Body of pancreas (tissue), 4 donors: ENCODE results near the gene METAP1D. TPM values are rescaled to one million over a fixed set of nuclear protein-coding genes. Genes with fewer than 3 reads are reported as not detected.

Source experiments
- ATAC-seq: fragments of 150-250 bp; one replicate; pipeline ENCODE4 v1.9.1; 2016
- DNase-seq, 4 donors: peaks; one replicate each; pipeline ENCODE4 v3.0.0-alpha.2; 2019
- H3K27ac ChIP-seq, 4 donors: fragments of 200-600 bp; sonication (generic); 1 replicate in 3 of 4; 2 replicates in 1 of 4; pipeline versions ENCODE4 v1.5.1 to v1.6.1; 2016 to 2019; ENCODE audit warnings: mild to moderate bottlenecking in 1 of 4, mixed read lengths in 1 of 4, moderate library complexity in 1 of 4
- H3K27me3 ChIP-seq, 2 donors: fragments of 200-600 bp; sonication (generic); one replicate each; pipeline ENCODE4 v1.6.0; 2016; ENCODE audit warnings: mild to moderate bottlenecking in 1 of 2
- H3K36me3 ChIP-seq, 2 donors: fragments of 200-600 bp; sonication (generic); replicated peaks in 1 of 2; 2 replicates each; pipeline ENCODE4 v1.5.1; 2016; ENCODE audit warnings: low read depth in 2 of 2; ENCODE audit not compliant: insufficient read depth in 1 of 2
- H3K4me1 ChIP-seq: fragments of 200-600 bp; sonication (generic); one replicate; pipeline ENCODE4 v1.6.0; 2016
- H3K4me3 ChIP-seq, 2 donors: fragments of 200-600 bp; sonication (generic); 1 replicate in 1 of 2; 2 replicates in 1 of 2; pipeline ENCODE4 v1.5.1; 2016 to 2019
- H3K9me3 ChIP-seq, 3 donors: fragments of 200-600 bp; sonication (generic); 1 replicate in 2 of 3; 2 replicates in 1 of 3; pipeline ENCODE4 v1.5.1; 2016
- POLR2A ChIP-seq, 3 donors: fragments of 450-650 bp; IDR thresholded peaks; one replicate each; pipeline ENCODE4 v1.6.1; 2016; ENCODE audit warnings: antibody characterized with exemption in 3 of 3, mild to moderate bottlenecking in 2 of 3
- WGBS, 2 donors: methylation state at CpG; one replicate each; pipeline ENCODE4 v1.1.5; 2017; 5-methylcytosine and 5-hydroxymethylcytosine counted together
- intact Hi-C: fragments of 100-400 bp; cut with DNase I; formaldehyde crosslinking; loops from one replicate; pipeline ENCODE4 v1.15.1; 2023
- total RNA-seq, 2 donors: library from RNA; depleted of rRNA; stranded (reverse); fragments of >200 nt; gene quantifications; one replicate each; pipeline ENCODE4 v1.1.0, GENCODE V29; 2016
- TF ChIP-seq, protein P1 (sequence below), 7 experiments: fragments of 450-650 bp in 4 of 7; fragments of 200-600 bp in 3 of 7; sonication (generic) in 3 of 7; IDR thresholded peaks; one replicate each; pipeline ENCODE4 v1.5.1; 2016 to 2019; ENCODE audit warnings: antibody characterized with exemption in 7 of 7

Gene METAP1D
- total RNA-seq, 2 donors from 2014 or later = 9.9 to 40.9 TPM

DNA sequence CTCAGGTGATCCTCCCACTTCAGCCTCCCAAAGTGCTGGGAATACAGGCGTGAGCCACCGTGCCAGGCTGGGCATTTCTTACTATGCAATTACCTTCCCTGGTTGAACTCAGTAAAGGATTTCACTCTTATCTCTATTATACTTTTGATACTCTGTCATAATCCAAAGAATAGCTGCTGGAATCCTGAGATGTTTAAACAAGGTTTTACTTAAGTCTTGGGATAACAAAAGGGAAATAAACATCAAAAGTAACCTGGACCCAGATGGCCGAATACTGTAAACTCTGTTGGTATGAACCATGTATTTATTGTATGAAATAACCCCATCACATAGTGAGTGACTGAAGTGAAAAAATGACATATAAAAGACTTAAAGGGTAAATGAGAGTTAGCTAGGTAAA, 114.8 kb downstream of the METAP1D start:
- ATAC-seq (no peak), DNase-seq (no peak)
- Histone ChIP-seq H3K4me1 (no peaks in the 10 kb centered on the region), H3K27me3 (no peaks in the 10 kb centered on the region), H3K4me3 (no peak overlapping the region), H3K9me3 (no peaks in the 10 kb centered on the region), H3K36me3 (no peaks in the 10 kb centered on the region), H3K27ac (no peak overlapping the region)
- 69 to 85% methylated on average over 3 of the region's 3 CpGs for WGBS, 2 donors
- intact Hi-C loops = no loop called here
- TF ChIP-seq POLR2A (IDR thresholded peaks at IDR 0.05) = no peak
- TF ChIP-seq, protein P1, sequence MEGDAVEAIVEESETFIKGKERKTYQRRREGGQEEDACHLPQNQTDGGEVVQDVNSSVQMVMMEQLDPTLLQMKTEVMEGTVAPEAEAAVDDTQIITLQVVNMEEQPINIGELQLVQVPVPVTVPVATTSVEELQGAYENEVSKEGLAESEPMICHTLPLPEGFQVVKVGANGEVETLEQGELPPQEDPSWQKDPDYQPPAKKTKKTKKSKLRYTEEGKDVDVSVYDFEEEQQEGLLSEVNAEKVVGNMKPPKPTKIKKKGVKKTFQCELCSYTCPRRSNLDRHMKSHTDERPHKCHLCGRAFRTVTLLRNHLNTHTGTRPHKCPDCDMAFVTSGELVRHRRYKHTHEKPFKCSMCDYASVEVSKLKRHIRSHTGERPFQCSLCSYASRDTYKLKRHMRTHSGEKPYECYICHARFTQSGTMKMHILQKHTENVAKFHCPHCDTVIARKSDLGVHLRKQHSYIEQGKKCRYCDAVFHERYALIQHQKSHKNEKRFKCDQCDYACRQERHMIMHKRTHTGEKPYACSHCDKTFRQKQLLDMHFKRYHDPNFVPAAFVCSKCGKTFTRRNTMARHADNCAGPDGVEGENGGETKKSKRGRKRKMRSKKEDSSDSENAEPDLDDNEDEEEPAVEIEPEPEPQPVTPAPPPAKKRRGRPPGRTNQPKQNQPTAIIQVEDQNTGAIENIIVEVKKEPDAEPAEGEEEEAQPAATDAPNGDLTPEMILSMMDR (IDR thresholded peaks at IDR 0.05) = no peak

DNA sequence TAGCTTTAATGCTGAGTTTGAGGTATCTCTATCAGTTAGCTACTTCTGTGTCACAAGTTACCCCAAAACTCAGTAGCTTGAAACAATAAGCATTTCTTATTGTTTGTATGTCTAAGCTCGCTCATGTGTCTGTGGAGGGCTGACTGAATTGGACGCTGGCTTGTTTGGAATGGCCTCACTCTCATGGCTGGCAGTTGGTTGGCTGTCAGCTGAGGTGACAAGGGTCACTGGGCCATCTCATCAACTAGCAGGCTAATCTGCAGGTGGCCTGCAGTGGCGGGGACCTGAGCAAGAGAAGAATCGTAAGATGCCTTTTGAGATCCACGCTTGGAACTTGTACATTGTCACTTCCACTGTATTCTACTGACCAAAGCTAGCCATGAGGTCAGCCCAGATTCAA, 116.4 kb downstream of the METAP1D start:
- Histone ChIP-seq H3K27ac (no peak overlapping the region), H3K36me3 (no peaks in the 10 kb centered on the region), H3K4me3 (no peak overlapping the region), H3K27me3 (no peaks in the 10 kb centered on the region), H3K9me3 (no peaks in the 10 kb centered on the region), H3K4me1 (no peaks in the 10 kb centered on the region)
- intact Hi-C loops = no loop called here
- TF ChIP-seq, protein P1 (IDR thresholded peaks at IDR 0.05) = no peak
- TF ChIP-seq POLR2A (IDR thresholded peaks at IDR 0.05) = no peak
- no peak for DNase-seq
- 79 to 80% methylated on average over 5 of the region's 5 CpGs for WGBS, 2 donors
- ATAC-seq = no peak

DNA sequence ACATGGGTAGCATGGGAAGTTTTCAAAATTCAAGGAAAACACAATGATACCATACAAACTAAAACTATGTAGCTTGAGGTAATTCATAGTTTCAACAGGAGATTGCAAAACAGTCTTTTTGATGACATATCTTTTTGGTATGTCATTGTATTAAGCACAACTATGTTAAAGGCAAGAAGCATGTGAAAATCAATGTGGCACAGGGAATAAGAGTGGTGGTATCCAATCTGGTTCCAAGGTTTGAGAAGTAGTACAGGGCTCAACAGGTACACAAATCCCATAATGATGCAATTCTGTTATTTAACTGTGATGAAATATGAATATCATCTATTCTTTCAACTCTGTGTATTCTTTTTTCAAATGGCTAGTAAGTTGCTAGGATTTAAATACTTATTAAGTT, 119.3 kb downstream of the METAP1D start:
- intact Hi-C loops = no loop called here
- no peak for TF ChIP-seq POLR2A (IDR thresholded peaks at IDR 0.05)
- TF ChIP-seq, protein P1 (IDR thresholded peaks at IDR 0.05) = no peak
- ATAC-seq = no peak

DNA sequence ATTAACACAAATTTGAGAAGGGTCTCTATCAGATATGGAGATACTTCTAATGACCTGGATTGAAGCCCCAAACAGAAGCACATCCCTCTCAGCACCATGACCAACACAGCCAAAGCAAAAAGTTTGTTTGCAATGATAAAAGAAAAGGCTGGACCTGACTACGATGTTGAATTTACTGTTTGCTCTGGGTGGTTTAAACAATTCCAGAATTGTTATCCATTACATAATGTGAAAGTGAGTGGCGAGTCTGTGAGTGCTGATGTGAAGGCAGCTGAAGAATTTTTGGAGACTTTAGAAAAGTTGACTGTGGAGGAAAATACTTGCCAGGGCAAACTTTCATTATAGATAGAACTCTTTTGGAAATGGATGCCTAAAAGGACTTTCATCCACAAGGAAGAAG, 120.4 kb downstream of the METAP1D start:
- TF ChIP-seq, protein P1 (IDR thresholded peaks at IDR 0.05) = no peak
- TF ChIP-seq POLR2A (IDR thresholded peaks at IDR 0.05) = no peak
- H3K27me3 ChIP-seq = no peaks in the 10 kb centered on the region
- H3K9me3 ChIP-seq = no peaks in the 10 kb centered on the region
- H3K36me3 ChIP-seq = no peaks in the 10 kb centered on the region
- H3K27ac ChIP-seq = no peak overlapping the region
- H3K4me3 ChIP-seq = no peak overlapping the region
- intact Hi-C loops = no loop called here
- DNase-seq (no peak), ATAC-seq (no peak)
- WGBS, 2 donors = 24 to 30% methylated on average over 2 of the region's 2 CpGs
- H3K4me1 ChIP-seq = no peaks in the 10 kb centered on the region

More for the DNA sequence above, 119.3 kb downstream of the METAP1D start:
- H3K27ac ChIP-seq = no peak overlapping the region
- no peaks in the 10 kb centered on the region for H3K27me3 ChIP-seq
- no peaks in the 10 kb centered on the region for H3K36me3 ChIP-seq
- H3K9me3 ChIP-seq = no peaks in the 10 kb centered on the region
- no peaks in the 10 kb centered on the region for H3K4me1 ChIP-seq
- no peak for DNase-seq
- no peak overlapping the region for H3K4me3 ChIP-seq

DNA sequence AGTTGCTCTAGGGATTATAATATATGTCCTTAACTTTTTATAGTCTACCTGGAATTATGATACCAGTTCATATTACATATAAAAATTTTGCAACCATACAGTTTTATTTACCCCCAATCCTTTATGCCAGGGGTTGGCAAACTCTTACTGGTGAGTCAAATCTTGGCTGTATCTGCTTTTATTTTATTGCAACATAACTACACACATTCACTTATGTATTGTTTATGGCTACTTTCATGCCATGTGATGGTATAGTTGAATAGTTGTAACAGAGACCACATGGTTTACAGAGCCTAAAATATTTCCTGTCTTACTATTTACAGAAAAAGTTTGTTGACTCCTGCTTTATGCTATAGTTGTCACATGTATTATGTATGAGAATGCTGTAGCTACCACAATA, 128.7 kb downstream of the METAP1D start:
- intact Hi-C loops = no loop called here
- H3K36me3 ChIP-seq = no peaks in the 10 kb centered on the region
- H3K27me3 ChIP-seq = no peaks in the 10 kb centered on the region
- no peak for DNase-seq
- no peak for ATAC-seq
- no peaks in the 10 kb centered on the region for H3K9me3 ChIP-seq
- H3K27ac ChIP-seq = no peak overlapping the region
- no peak overlapping the region for H3K4me3 ChIP-seq
- H3K4me1 ChIP-seq = no peaks in the 10 kb centered on the region
- TF ChIP-seq, protein P1 (IDR thresholded peaks at IDR 0.05) = no peak
- TF ChIP-seq POLR2A (IDR thresholded peaks at IDR 0.05) = no peak
